GM12878 (cell line): Measurements from ENCODE around the gene CFAP70.

ENCODE experiments used
- CTCF ChIP-seq, 3 experiments: IDR thresholded peaks in 2 of 3; conservative IDR thresholded peaks in 1 of 3; 2 replicates each; pipeline ENCODE4 v1.5.1; 2011; ENCODE audit warnings: low read depth in 3 of 3, low read length in 3 of 3, mild to moderate bottlenecking in 3 of 3, control low read depth in 2 of 3, moderate library complexity in 2 of 3, inconsistent platforms in 1 of 3, mixed read lengths in 1 of 3; ENCODE audit not compliant: control insufficient read depth in 2 of 3, insufficient read depth in 1 of 3; ENCODE audit errors: extremely low read depth in 1 of 3
- EP300 ChIP-seq, 2 experiments: fragments of 150-350 bp in 1 of 2; IDR thresholded peaks; 2 replicates each; pipeline ENCODE4 v1.6.1; 2011 to 2012; ENCODE audit warnings: low read depth in 2 of 2, low read length in 2 of 2, borderline replicate concordance in 1 of 2, improper control_type of control experiment in 1 of 2, inconsistent platforms in 1 of 2; ENCODE audit not compliant: control insufficient read depth in 1 of 2
- EZH2 ChIP-seq: IDR thresholded peaks from 2 replicates; pipeline ENCODE4 v1.6.1; 2012; ENCODE audit warnings: low read depth, mild to moderate bottlenecking, control low read depth, inconsistent platforms, low read length, borderline replicate concordance; ENCODE audit not compliant: control insufficient read depth
- JUNB ChIP-seq: IDR thresholded peaks from 2 replicates; pipeline ENCODE4 v1.6.1; 2016; ENCODE audit warnings: antibody characterized with exemption, mild to moderate bottlenecking
- JUND ChIP-seq: IDR thresholded peaks from 2 replicates; pipeline ENCODE4 v1.6.1; 2012; ENCODE audit warnings: low read depth, mild to moderate bottlenecking, low read length, improper control_type of control experiment, moderate library complexity
- MAX ChIP-seq: IDR thresholded peaks from 2 replicates; pipeline ENCODE4 v1.6.1; 2012; ENCODE audit warnings: low read depth, low read length, improper control_type of control experiment
- MXI1 ChIP-seq: fragments of 150-350 bp; IDR thresholded peaks from 2 replicates; pipeline ENCODE4 v1.6.1; 2011; ENCODE audit warnings: low read depth, mild to moderate bottlenecking, inconsistent platforms, low read length, improper control_type of control experiment
- POLR2A ChIP-seq: IDR thresholded peaks from 2 replicates; pipeline ENCODE4 v1.6.1; 2011; ENCODE audit warnings: low read depth, mild to moderate bottlenecking, low read length
- SMAD1 ChIP-seq: fragments of 450-650 bp; IDR thresholded peaks from 2 replicates; pipeline ENCODE4 v1.6.1; 2018; ENCODE audit warnings: mild to moderate bottlenecking, low read depth; ENCODE audit not compliant: partially characterized antibody
- SP1 ChIP-seq: IDR thresholded peaks from one replicate; pipeline ENCODE4 v1.6.1; 2011; ENCODE audit warnings: low read depth, low read length
- TAF1 ChIP-seq: IDR thresholded peaks from 2 replicates; pipeline ENCODE4 v1.6.1; 2011; ENCODE audit warnings: mild to moderate bottlenecking, low read depth, low read length, borderline replicate concordance

GRCh38 chr10:73220989-73221388 is 137.7 kb downstream of the CFAP70 start:
- TF ChIP-seq MAX (no peak), EP300 (IDR thresholded peaks at IDR 0.05; ENCODE audit: borderline replicate concordance in 1 of 2, control insufficient read depth in 1 of 2, low read depth in 2 of 2, low read length in 2 of 2) (no peak), MXI1 (no peak), JUNB (no peak), EZH2 (no peak), CTCF (IDR thresholded peaks at IDR 0.05 in 2 of 3, conservative IDR thresholded peaks at IDR 0.05 in 1 of 3; ENCODE audit: control insufficient read depth in 2 of 3, extremely low read depth in 1 of 3, insufficient read depth in 1 of 3, low read depth in 3 of 3, low read length in 3 of 3) (no peak), SMAD1 (no peak), POLR2A (no peak), JUND (no peak), SP1 (no peak), TAF1 (no peak)
